HEK293T (cell line): ENCODE data around the gene UMOD.

Experiments used
- BHLHE40 ChIP-seq: fragments of 450-650 bp; IDR thresholded peaks from 2 replicates; pipeline ENCODE4 v1.6.1; 2016; ENCODE audit warnings: mild to moderate bottlenecking, moderate library complexity, borderline replicate concordance
- FOXK2 ChIP-seq: fragments of 450-650 bp; IDR thresholded peaks from 2 replicates; pipeline ENCODE4 v1.6.1; 2016; ENCODE audit warnings: mild to moderate bottlenecking
- NFRKB ChIP-seq: fragments of 450-650 bp; IDR thresholded peaks from 2 replicates; pipeline ENCODE4 v1.6.1; 2016; ENCODE audit warnings: mild to moderate bottlenecking, moderate library complexity

GRCh38 chr16:20325005-20325404 is 27.5 kb downstream of the UMOD start:
- TF ChIP-seq BHLHE40 (no peak), NFRKB (no peak), FOXK2 (no peak)
